NCI-H82 (cell line): ENCODE results near the gene DHRSX.
"Not testable (repeated sequence)": the region's sequence is repeated elsewhere in the genome, so short reads cannot be mapped to it uniquely, and the experiment has no call there.

Experiments used
- DNase-seq: peaks from one replicate; lab custom pipeline; 2025; lab: John Stamatoyannopoulos, UW

Gene DHRSX

GRCh38 chrX:2474280-2474962 lies 26.4 kb downstream of the DHRSX start:
- DNase-seq: no peak

- not testable (repeated sequence) for DNase-seq
Observed at GRCh38 chrX:2473064-2473463, 27.7 kb downstream of the DHRSX start.

GRCh38 chrX:2471641-2472040 lies 29.1 kb downstream of the DHRSX start:
- DNase-seq: no peak

GRCh38 chrX:2471126-2471525 lies 29.6 kb downstream of the DHRSX start:
- DNase-seq: not testable (repeated sequence)

- not testable (repeated sequence) for DNase-seq
Observed at GRCh38 chrX:2469852-2470251, 30.9 kb downstream of the DHRSX start.

- no peak for DNase-seq
Observed at GRCh38 chrX:2469196-2469685, 31.5 kb downstream of the DHRSX start.

DNA sequence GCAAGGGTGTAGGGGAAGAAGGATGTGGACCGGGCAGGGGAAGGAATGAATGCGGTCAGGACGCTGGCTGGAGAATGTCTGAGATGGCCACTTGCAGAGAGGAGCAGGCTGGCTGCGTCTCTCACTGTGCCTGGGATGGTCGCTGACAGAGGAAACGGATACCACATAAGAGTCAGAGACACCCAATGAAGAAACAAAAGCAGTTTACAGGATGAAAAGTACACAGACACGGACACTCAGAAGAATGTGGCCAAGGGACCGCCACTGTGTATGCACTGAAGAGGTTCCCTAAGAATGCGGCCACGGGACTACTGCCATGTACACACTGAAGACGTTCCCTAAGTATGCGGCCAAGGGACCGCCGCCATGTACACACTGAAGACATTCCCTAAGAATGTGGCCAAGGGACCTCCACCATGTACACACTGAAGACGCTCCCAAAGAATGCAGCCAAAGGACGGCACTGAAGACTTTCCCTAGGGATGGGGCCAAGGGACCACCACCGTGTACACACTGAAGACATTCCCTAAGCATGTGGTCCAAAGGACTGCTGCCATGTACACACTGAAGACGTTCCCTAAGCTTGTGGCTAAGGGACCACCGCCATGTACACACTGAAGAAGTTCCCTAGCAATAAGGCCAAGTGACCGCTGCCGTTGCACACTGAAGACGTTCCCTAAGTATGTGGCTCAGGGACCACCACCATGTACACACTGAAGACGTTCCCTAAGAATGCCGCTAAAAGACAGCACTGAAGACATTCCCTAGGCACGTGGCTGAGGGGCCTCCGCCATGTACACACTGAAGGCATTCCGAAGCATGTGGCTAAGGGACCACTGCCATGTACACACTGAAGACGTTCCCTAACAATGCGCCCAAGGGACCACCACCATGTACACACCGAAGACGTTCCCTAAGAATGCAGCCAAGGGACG lies 32.2 kb downstream of the DHRSX start:
- no peak for DNase-seq

DNA sequence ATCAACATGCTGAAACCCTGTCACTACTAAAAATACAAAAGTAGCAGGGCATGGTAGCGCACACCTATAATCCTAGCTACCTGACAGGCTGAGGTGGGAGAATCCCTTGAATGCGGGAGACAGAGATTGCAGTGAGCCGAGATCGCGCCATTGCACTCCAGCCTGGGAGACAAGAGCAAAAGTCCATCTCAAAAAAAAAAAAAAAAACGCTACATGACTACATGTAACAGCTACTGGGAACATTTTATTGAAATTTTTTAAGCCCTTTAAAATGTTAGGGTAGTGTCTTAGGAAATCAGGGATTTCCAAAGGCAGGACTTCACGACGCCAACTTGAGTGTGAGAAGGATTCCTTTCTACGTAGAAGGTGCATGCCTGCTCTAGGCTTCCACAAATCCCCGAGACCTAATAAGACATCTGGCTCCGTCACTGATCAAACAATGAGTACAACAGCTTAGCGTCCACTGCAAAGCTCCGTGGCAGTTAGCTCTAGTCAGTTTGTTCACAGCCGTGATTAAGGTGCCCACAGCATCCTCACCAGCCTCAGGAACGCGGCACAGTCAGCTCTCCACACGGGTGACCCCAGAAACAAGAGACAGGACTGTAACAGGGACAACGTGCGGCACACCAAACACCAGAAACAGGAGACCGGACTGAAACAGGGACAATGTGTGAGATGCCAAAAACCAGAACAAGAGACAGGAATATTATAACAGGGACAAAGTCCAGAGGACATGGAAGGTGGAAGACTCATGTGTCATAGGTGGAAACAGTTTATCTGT lies 33.7 kb downstream of the DHRSX start:
- DNase-seq: no peak

DNA sequence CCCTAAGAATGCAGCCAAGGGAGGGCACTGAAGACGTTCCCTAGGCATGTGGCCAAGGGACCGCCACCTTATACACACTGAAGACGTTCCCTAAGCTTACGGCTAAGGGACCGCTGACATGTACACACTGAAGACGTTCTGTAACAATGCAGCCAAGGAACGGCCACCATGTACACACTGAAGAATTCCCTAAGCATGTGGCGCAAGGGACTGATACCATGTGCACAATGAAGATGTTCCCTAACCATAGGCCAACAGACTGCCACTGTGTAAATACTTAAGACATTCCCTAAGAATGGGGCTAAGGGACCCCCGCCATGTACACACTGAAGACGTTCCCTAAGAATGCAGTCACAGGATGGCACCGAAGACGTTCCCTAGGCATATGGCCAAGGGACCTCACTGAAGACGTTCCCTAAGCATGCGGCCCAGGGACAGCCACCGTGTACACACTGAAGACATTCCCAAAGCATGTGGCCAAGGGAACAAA lies 36.1 kb downstream of the DHRSX start:
- no peak for DNase-seq

DNA sequence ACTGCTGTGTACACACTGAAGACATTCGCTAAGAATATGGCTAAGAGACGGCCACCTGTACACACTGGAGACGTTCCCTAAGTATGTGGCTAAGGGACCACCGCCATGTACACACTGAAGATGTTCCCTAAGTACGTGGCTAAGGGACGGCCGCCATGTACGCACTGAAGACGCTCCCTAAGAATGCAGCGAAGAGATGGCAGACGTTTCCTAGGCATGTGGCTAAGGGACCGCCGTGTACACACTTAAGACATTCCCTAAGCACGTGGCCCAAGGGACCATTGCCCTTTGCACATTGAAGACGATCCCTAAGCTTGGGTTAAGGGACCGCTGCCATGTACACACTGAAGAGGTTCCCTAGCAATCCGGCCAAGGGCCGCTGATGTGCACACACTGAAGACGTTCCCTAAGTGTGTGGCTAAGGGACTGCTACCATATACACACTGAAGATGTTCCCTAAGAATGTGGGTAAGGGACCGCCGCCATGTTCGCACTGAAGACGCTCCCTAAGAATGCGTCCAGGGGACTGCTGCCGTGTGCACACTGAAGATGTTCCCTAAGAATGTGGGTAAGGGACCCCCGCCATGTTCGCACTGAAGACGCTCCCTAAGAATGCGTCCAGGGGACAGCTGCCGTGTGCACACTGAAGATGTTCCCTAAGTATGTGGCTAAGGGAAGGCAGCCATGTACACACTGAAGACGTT lies 36.7 kb downstream of the DHRSX start:
- no peak for DNase-seq

DNA sequence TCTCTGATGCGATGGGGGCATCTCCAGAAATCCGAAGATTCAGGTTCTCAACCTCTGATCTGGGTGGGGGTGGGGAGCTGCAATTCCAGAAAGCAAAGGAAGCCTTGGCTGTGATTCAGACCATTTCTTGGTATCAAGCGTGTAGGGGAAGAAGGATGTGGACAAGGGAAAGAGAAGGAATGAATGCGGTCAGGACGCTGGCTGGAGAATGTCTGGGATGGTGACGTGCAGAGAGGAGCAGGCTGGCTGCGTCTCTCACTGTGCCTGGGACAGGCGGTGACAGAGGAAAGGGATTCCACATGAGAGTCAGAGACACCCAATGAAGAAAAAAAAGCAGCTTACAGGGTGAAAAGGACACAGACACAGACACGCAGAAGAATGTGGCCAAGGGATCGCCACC lies 37.3 kb downstream of the DHRSX start:
- DNase-seq: not testable (repeated sequence)

DNA sequence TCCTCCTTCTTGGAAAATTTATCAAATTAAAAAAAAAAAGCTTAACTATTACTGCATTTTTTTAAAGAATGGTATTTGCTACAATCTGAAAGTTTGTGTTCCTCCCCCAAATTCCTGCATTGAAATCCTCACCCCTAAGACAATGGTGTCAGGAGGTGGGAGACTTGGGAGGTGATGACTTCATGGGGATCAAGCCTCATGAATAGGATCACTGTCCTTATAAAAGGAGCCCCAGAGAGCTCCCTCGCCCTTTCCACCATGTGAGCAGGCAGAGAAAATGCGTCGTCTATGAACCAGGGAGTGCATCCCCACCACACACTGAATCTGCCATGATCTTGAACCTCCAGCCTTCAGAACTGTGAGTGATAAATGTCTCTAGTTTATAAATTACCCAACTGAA lies 38.0 kb downstream of the DHRSX start:
- no peak for DNase-seq

- no peak for DNase-seq
Observed at GRCh38 chrX:2462074-2462473, 38.7 kb downstream of the DHRSX start.

DNA sequence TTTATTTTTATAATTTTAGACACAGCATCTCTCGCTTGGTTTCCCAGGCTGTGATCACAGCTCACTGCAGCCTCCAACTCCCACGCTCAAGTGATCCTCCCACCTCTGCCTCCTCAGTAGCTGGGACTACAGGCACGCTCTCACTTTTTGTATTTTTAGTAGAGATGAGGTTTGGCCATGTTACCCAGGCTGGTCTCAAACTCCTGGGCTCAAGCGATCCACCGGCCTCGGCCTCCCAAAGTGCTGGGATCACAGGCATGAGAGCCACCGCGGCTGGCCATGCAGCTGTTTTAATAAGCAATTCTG lies 39.1 kb downstream of the DHRSX start:
- DNase-seq: no peak

DNA sequence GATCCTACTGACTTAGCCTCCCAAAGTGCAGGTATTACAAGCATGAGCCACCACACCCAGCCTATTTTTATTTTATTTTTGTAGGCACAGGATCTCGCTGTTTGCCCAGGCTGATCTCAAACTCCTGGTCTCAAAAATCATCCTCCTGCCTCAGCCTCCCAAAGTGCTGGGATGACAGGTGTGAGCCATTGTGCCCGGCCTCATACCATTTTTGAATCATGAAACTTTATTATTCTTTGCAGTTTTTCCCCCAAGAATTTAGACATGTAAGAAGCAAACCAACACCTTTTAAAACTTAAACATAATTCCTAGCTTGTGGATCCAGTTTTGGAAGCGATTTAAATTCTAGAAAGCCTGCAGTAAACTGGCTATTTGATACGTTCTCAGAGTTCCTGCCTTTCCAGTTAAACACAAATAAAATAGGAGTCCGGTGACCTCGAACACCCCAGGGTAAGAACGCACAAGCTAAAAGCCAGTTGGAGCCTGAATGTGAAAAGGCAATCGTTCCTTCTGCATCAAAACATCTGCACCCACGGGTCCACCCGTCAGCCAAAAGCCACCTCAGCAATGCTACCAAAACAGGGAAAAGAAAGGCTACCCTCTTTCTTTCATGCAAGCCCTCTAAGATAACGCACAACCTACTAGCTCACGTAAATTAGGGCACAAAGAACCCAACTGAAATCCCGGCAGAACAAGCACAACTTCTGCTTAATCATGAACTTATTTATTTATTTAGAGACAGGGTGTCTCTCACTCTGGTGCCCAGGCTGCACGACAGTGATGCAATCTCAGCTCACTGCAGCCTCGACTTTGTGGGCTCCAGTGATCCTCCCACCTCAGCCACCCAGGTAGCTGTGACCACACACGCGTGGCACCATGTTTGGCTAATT lies 39.7 kb downstream of the DHRSX start:
- not testable (repeated sequence) for DNase-seq

DNA sequence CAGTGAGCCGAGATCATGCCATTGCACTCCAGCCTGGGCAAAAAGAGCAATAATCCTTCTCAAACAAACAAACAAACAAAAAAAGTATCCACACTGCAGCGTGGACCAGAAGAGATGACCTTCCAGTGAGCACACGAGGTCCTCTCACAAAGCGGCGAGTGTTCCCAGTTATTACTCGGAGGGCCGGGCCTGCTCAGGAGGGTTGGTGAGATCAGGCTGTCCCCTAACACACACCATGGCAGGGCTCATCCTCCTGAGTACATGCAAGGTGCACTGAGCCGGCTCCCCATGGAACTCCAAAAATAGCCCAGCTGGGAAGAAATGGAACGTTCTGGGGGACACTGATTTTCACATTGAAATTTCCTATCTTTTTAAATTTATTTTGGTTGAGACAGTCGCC lies 40.7 kb downstream of the DHRSX start:
- DNase-seq: not testable (repeated sequence)

DNA sequence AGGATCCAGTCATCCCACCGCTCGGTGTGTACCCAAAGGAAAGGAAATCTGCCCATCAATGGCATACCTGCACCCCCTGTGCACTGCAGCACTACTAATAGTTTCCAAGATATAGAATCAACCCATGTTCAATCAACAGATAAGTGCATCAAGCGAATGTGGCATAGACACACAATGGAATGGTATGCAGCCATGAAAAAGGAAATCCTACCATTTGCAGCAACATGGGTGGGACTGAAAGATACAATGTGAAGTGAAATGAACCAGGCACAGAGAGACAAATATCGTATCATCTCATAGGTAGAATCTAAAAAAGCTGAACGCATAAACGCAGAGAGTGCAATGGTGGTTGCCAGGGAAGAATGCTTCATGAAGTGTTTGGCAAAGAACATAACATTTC lies 42.5 kb downstream of the DHRSX start:
- DNase-seq: no peak

- no peak for DNase-seq
Observed at GRCh38 chrX:2457289-2458133, 43.3 kb downstream of the DHRSX start.

GRCh38 chrX:2456091-2456490 lies 44.7 kb downstream of the DHRSX start:
- DNase-seq: not testable (repeated sequence)

DNA sequence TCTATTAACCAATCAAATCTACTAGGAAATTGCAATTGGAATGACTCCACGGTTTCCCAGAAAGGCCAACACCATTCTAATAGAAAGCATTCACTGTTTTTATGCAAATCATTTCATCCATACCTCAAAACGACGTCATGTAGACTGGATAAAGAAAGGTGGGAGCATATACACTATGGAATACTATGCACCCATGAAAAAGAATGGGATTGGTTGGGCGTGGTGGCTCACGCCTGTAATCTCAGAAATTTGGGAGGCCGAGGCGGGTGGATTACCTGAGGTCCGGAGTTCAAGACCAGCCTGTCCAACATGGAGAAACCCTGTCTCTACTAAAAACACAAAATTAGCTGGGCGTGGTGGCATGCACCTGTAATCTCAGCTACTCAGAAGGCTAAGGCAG lies 46.2 kb downstream of the DHRSX start:
- DNase-seq: not testable (repeated sequence)
